GM12873 (cell line): ENCODE measurements around the gene ACKR3.

Experiments
- CTCF ChIP-seq: IDR thresholded peaks from 2 replicates; pipeline ENCODE4 v1.5.1; 2012; ENCODE audit warnings: low read depth, mild to moderate bottlenecking, moderate library complexity, low read length, control low read depth; ENCODE audit not compliant: insufficient read depth; ENCODE audit errors: missing control alignments

The ACKR3 gene

GRCh38 chr2:236541008-236541562, 28.5 kb upstream of the ACKR3 start:
- TF ChIP-seq CTCF = no peak

- no peak for TF ChIP-seq CTCF
Measured at GRCh38 chr2:236544362-236544761, 25.3 kb upstream of the ACKR3 start.

- TF ChIP-seq CTCF = no peak
Measured at GRCh38 chr2:236545248-236545658, 24.4 kb upstream of the ACKR3 start.

GRCh38 chr2:236545814-236546480, 23.7 kb upstream of the ACKR3 start:
- no peak for TF ChIP-seq CTCF

GRCh38 chr2:236546561-236547002, 23.0 kb upstream of the ACKR3 start:
- no peak for TF ChIP-seq CTCF

GRCh38 chr2:236547725-236548124, 21.9 kb upstream of the ACKR3 start:
- TF ChIP-seq CTCF = no peak

GRCh38 chr2:236548179-236548921, 21.3 kb upstream of the ACKR3 start:
- TF ChIP-seq CTCF = no peak
